HepG2 (cell line): Measurements from ENCODE around the gene MB. TPM values are rescaled to one million over a fixed set of nuclear protein-coding genes. Genes with fewer than 3 reads are reported as not detected.

ENCODE experiments used
- ATAC-seq: fragments of 200-7000 bp; cut with Tn5 transposase; 3 replicates; pipeline ENCODE4 v1.9.1; 2020; ENCODE audit warnings: mild to moderate bottlenecking, moderate library complexity
- BruUV-seq: library from RNA; stranded (reverse); fragments of 400-500 nt; replicated peaks from 2 replicates; lab custom pipeline; 2021; lab: Mats Ljungman, UMichigan
- CTCF ChIA-PET: fragments of 300-600 bp; formaldehyde crosslinking; extraction: SDS; loops from one replicate; lab custom pipeline; 2021; ENCODE audit warnings: low total read pairs, inconsistent platforms, low intra/inter-chr PET ratio; lab: Yijun Ruan, JAX
- POLR2A ChIA-PET: fragments of 350-600 bp; sonication (Branson Sonifier 250); formaldehyde crosslinking; loops from one replicate; lab custom pipeline; 2020; ENCODE audit warnings: antibody characterized with exemption, inconsistent platforms; lab: Yijun Ruan, JAX
- DNase-seq: peaks from one replicate; pipeline ENCODE4 v3.0.0-alpha.2; 2015; ENCODE audit warnings: low spot score
- FAIRE-seq: peaks from 3 replicates; lab custom pipeline; 2011; peaks lifted over from hg19 to GRCh38; lab: Jason Lieb, UNC
- H2AFZ ChIP-seq: one replicate; pipeline ENCODE4 v1.6.1; 2011; ENCODE audit warnings: low read length, inconsistent platforms
- H3K27ac ChIP-seq: fragments of 300-600 bp; 3 replicates; pipeline ENCODE4 v1.8.0; 2011; ENCODE audit warnings: mixed run types, mild to moderate bottlenecking, mixed read lengths, low read length, inconsistent platforms; ENCODE audit not compliant: insufficient read depth; ENCODE audit errors: extremely low read length
- H3K27me3 ChIP-seq, 2 experiments: fragments of 200-600 bp in 1 of 2; 2 replicates in 1 of 2; 3 replicates in 1 of 2; pipeline versions ENCODE4 v1.6.0 to v1.8.0; 2011; ENCODE audit warnings: low read length in 2 of 2, mild to moderate bottlenecking in 2 of 2, moderate library complexity in 2 of 2, inconsistent platforms in 1 of 2; ENCODE audit not compliant: insufficient read depth in 2 of 2, control insufficient read depth in 1 of 2
- H3K36me3 ChIP-seq, 2 experiments: fragments of 200-600 bp in 1 of 2; replicated peaks in 1 of 2; 2 replicates in 1 of 2; 3 replicates in 1 of 2; pipeline versions ENCODE4 v1.5.1 to v1.8.0; 2011; ENCODE audit warnings: low read length in 2 of 2, inconsistent platforms in 1 of 2; ENCODE audit not compliant: insufficient read depth in 2 of 2, control insufficient read depth in 1 of 2
- H3K4me1 ChIP-seq: 2 replicates; pipeline ENCODE4 v1.5.1; 2012; ENCODE audit warnings: low read length, inconsistent platforms; ENCODE audit not compliant: insufficient read depth
- H3K4me2 ChIP-seq: 2 replicates; pipeline ENCODE4 v1.6.0; 2011; ENCODE audit warnings: low read depth, low read length, inconsistent platforms
- H3K4me3 ChIP-seq, 3 experiments: fragments of 200-600 bp in 1 of 3; sonication (generic), shearing (Covaris generic) in 1 of 3; replicated peaks in 1 of 3; 2 replicates each; pipeline ENCODE4 v1.5.1; 2011 to 2016; ENCODE audit warnings: low read length in 3 of 3, inconsistent platforms in 2 of 3, low read depth in 2 of 3, mild to moderate bottlenecking in 2 of 3, control low read depth in 1 of 3, mixed read lengths in 1 of 3; ENCODE audit not compliant: insufficient read depth in 1 of 3
- H3K79me2 ChIP-seq: one replicate; pipeline ENCODE4 v1.6.1; 2011; ENCODE audit warnings: low read length, inconsistent platforms; ENCODE audit not compliant: insufficient read depth
- H3K9ac ChIP-seq: 2 replicates; pipeline ENCODE4 v1.6.0; 2011; ENCODE audit warnings: mild to moderate bottlenecking, low read depth, low read length, inconsistent platforms; ENCODE audit not compliant: insufficient read depth
- H3K9me3 ChIP-seq: 2 replicates; pipeline ENCODE4 v1.5.1; 2012; ENCODE audit warnings: mild to moderate bottlenecking, low read length
- H4K20me1 ChIP-seq: 2 replicates; pipeline ENCODE4 v1.6.0; 2011; ENCODE audit warnings: inconsistent platforms, mild to moderate bottlenecking, low read length, moderate library complexity; ENCODE audit not compliant: insufficient read depth
- CTCF ChIP-seq: sonication (generic); formaldehyde crosslinking; IDR thresholded peaks from 2 replicates; pipeline ENCODE4 v1.5.0; 2020; ENCODE audit warnings: mild to moderate bottlenecking, missing genetic modification reagents, moderate library complexity
- HDAC1 ChIP-seq: sonication (generic); formaldehyde crosslinking; IDR thresholded peaks from 2 replicates; pipeline ENCODE4 v1.5.1; 2020; ENCODE audit warnings: mild to moderate bottlenecking, missing genetic modification reagents
- NFIB ChIP-seq: sonication (generic); formaldehyde crosslinking; IDR thresholded peaks from 2 replicates; pipeline ENCODE4 v1.9.0; 2021; ENCODE audit warnings: missing genetic modification reagents, mild to moderate bottlenecking, borderline replicate concordance
- SP140L ChIP-seq: sonication (generic); formaldehyde crosslinking; IDR thresholded peaks from 2 replicates; pipeline ENCODE4 v1.4.0; 2020; ENCODE audit warnings: missing genetic modification reagents, borderline replicate concordance
- SRSF1 ChIP-seq: fragments of 200-400 bp; formaldehyde crosslinking; optimal IDR thresholded peaks from 2 replicates; pipeline ENCODE3; 2017; ENCODE audit warnings: mild to moderate bottlenecking, low read depth, low read length, moderate library complexity
- STAT6 ChIP-seq: sonication (generic); formaldehyde crosslinking; IDR thresholded peaks from 2 replicates; pipeline ENCODE4 v1.4.0; 2020; ENCODE audit warnings: missing genetic modification reagents, mild to moderate bottlenecking, borderline replicate concordance
- SYNCRIP ChIP-seq: fragments of 200-400 bp; formaldehyde crosslinking; IDR thresholded peaks from 2 replicates; pipeline ENCODE4 v1.6.1; 2018; ENCODE audit warnings: mild to moderate bottlenecking, low read depth, low read length; ENCODE audit not compliant: insufficient read depth
- ZNF292 ChIP-seq: sonication (generic); formaldehyde crosslinking; IDR thresholded peaks from 2 replicates; pipeline ENCODE4 v1.8.1; 2022; ENCODE audit warnings: mild to moderate bottlenecking, low read depth, missing genetic modification reagents, borderline replicate concordance
- ZNF432 ChIP-seq: sonication (generic); formaldehyde crosslinking; IDR thresholded peaks from 2 replicates; pipeline ENCODE4 v1.5.0; 2020; ENCODE audit warnings: missing genetic modification reagents, mild to moderate bottlenecking, borderline replicate concordance
- ZZZ3 ChIP-seq: sonication (generic); formaldehyde crosslinking; IDR thresholded peaks from 2 replicates; pipeline ENCODE4 v1.4.0; 2020; ENCODE audit warnings: missing genetic modification reagents, mild to moderate bottlenecking, borderline replicate concordance
- WGBS: methylation state at CpG from one replicate; pipeline ENCODE4 v1.1.6; 2017; ENCODE audit warnings: low lambda C conversion rate; 5-methylcytosine and 5-hydroxymethylcytosine counted together
- in situ Hi-C: cut with HindIII; loops from 2 replicates; pipeline ENCODE4 v1.10.0; 2017; ENCODE audit warnings: low pct_unique_long_range_greater_than_20kb; ENCODE audit not compliant: extremely low pct_ligation_motif_present
- intact Hi-C: fragments of 100-400 bp; cut with micrococcal nuclease; formaldehyde crosslinking; loops from one replicate; pipeline ENCODE4 v1.10.0; 2022; ENCODE audit not compliant: unreplicated experiment
- polyA plus RNA-seq, 8 experiments: library from polyadenylated mRNA; depleted of rRNA in 3 of 8; stranded (reverse) in 7 of 8; unstranded in 1 of 8; fragments of >200 nt; fragmentation: Illumina TruSeq in 4 of 8; extraction: Trizol in 4 of 8; gene quantifications; 2 replicates each; pipeline versions ENCODE4 v1.2.1 to v1.2.3, GENCODE V29; 2011 to 2016; ENCODE audit warnings: low read depth in 4 of 8, missing spikeins in 1 of 8, mixed read lengths in 1 of 8; ENCODE audit not compliant: insufficient read depth in 1 of 8
- total RNA-seq, 5 experiments: library from RNA; depleted of rRNA; stranded (reverse); fragments of >200 nt; fragmentation: Illumina TruSeq; extraction: Trizol; gene quantifications; 2 replicates each; pipeline ENCODE4 v1.2.3, GENCODE V29; 2016; ENCODE audit warnings: low read depth in 1 of 5

Gene MB
- total and polyA plus RNA-seq, 2 of the 13 experiments (the other 11 are each of a cell fraction or from before 2014, with no cell fraction given): 0.07 TPM; not detected in 1

GRCh38 chr22:35568751-35569739 is 48.1 kb downstream of the MB start:
- in situ Hi-C loops (loop anchor here (10.0 kb wide), 1 partner anchor 56 kb away; no protein-coding TSS in a partner anchor), intact Hi-C loops (no loop called here)
- WGBS: 41% methylated on average over 13 of the region's 17 CpGs
- Histone ChIP-seq H2AFZ (no peak overlapping the region), H3K4me3 (no peak overlapping the region), H3K27ac (no peak overlapping the region), H3K36me3 (no peaks in the 10 kb centered on the region), H3K27me3 (peaks cover 7 to 50% of the 10 kb centered on the region in 2 experiments; a peak in 3 of 5 replicates), H3K9me3 (no peaks in the 10 kb centered on the region), H3K9ac (no peak overlapping the region), H3K4me1 (no peaks in the 10 kb centered on the region), H4K20me1 (no peaks in the 10 kb centered on the region), H3K79me2 (no peaks in the 10 kb centered on the region), H3K4me2 (no peak overlapping the region)
- no peak for FAIRE-seq
- no peak for DNase-seq
- ChIA-PET POLR2A (no interaction called here), CTCF (no interaction called here)
- TF ChIP-seq ZNF292 (CRISPR knock-in tag): no peak
- no TSS peak for BruUV-seq
- ATAC-seq: no peak

- Histone ChIP-seq H3K36me3 (no peaks in the 10 kb centered on the region), H4K20me1 (no peaks in the 10 kb centered on the region), H3K4me3 (no peak overlapping the region), H3K27ac (no peak overlapping the region), H3K27me3 (peaks cover 7 to 50% of the 10 kb centered on the region in 2 experiments; a peak in 3 of 5 replicates), H3K79me2 (no peaks in the 10 kb centered on the region), H3K4me1 (no peaks in the 10 kb centered on the region), H2AFZ (no peak overlapping the region), H3K4me2 (no peak overlapping the region), H3K9ac (no peak overlapping the region), H3K9me3 (no peaks in the 10 kb centered on the region)
- FAIRE-seq: no peak
- intact Hi-C loops (no loop called here), in situ Hi-C loops (loop anchor here (10.0 kb wide), 1 partner anchor 57 kb away; no protein-coding TSS in a partner anchor)
- POLR2A ChIA-PET: no interaction called here
- ATAC-seq: no peak
- CTCF ChIA-PET: no interaction called here
- WGBS: 47% methylated on average over 18 of the region's 23 CpGs
- BruUV-seq: no TSS peak
- no peak for DNase-seq
- TF ChIP-seq STAT6 (CRISPR knock-in tag): no peak
- no peak for TF ChIP-seq NFIB (CRISPR knock-in tag)
- no peak for TF ChIP-seq CTCF (CRISPR knock-in tag)
- TF ChIP-seq SRSF1: no peak
- no peak for TF ChIP-seq SYNCRIP
- no peak for TF ChIP-seq ZZZ3 (CRISPR knock-in tag)
- TF ChIP-seq SP140L: no peak
- TF ChIP-seq ZNF432 (CRISPR knock-in tag): no peak
- TF ChIP-seq HDAC1 (CRISPR knock-in tag): no peak
Measured at GRCh38 chr22:35567351-35568141, 49.6 kb downstream of the MB start.
